ENCODE results near the gene MATCAP1. TPM values are rescaled to one million over a fixed set of nuclear protein-coding genes. Genes with fewer than 3 reads are reported as not detected.

The MATCAP1 gene
- total and polyA plus RNA-seq, 2 donors: 5.2 to 24.6 TPM

DNA sequence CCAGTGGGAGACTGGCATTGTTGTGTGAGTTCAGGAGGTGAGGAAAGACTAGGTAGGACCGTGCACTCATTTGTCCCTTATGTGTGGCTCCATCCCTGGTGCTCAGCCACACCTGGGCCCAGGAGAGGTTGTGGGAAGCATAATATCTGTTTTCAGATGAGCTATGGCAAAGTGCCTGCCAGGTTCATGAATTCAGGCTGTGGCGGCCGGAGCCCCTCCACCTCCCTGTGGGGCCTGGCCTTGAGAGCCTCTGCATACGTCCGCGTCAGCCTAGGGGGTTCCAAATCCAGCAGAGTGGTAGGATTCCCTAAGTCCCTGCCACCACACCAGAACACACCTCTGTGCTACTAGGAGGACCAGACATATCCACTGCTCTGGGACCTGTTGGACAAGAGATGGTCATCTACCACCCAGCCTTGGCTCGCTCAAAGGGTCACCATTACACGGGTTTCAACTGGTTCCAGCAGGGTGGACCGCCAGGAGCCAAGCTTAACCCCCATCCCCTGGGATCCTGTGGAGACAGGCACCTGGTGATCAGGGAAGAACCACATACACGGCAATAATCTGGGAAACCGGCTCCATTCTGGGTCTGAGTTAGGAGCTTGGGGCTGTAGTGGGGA is 35.0 kb downstream of the MATCAP1 start:
- DNase-seq (ENCODE audit: low read depth in 6 of 9, low spot score in 9 of 9): no peak
- H3K36me3 ChIP-seq (ENCODE audit: control insufficient read depth in 2 of 2, insufficient read depth in 2 of 2, low read length in 1 of 2): peaks cover 42 to 52% of the 10 kb centered on the region in 2 donors
- H3K4me1 ChIP-seq (ENCODE audit: control insufficient read depth in 2 of 2, insufficient read depth in 2 of 2, low read length in 2 of 2): peaks cover 7 to 12% of the 10 kb centered on the region in 2 donors

DNA sequence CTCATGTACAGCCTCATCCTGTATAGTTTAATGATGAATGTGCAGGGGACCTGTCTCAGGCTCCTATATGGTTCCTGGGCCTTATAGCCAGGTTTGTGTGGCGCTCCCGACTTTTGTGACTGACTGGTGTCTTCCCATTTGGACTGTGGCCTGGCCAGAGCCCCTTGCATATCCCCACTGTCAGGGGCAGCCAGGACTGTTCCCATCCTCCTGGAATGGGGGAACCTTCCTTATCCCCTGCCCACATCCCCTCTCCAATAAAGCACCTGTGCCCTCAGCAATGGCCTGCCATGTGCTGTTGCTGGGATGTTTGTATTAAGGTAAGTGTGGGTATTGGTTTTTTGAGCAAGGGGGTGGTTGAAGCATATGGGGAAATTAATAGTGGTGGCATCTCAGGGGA is 35.5 kb downstream of the MATCAP1 start:
- Histone ChIP-seq H3K27me3 (ENCODE audit: control insufficient read depth in 2 of 2, insufficient read depth in 1 of 2, low read length in 1 of 2) (peaks cover 32 to 46% of the 10 kb centered on the region in 2 donors), H3K4me1 (ENCODE audit: control insufficient read depth in 2 of 2, insufficient read depth in 2 of 2, low read length in 2 of 2) (peaks cover 7 to 12% of the 10 kb centered on the region in 2 donors), H3K27ac (ENCODE audit: low read depth in 1 of 2, low read length in 1 of 2) (no peak overlapping the region), H3K9me3 (ENCODE audit: control insufficient read depth in 2 of 2, insufficient read depth in 1 of 2, low read length in 1 of 2) (peaks cover 5 to 13% of the 10 kb centered on the region in 2 donors), H3K4me3 (ENCODE audit: low read length in 2 of 2) (no peak overlapping the region), H3K36me3 (ENCODE audit: control insufficient read depth in 2 of 2, insufficient read depth in 2 of 2, low read length in 1 of 2) (peaks cover 46 to 58% of the 10 kb centered on the region in 2 donors)
- no peak for DNase-seq (ENCODE audit: low read depth in 6 of 9, low spot score in 9 of 9)
- 95% methylated on average over 2 of the region's 2 CpGs for WGBS

More for the DNA sequence above, 35.0 kb downstream of the MATCAP1 start:
- Histone ChIP-seq H3K9me3 (ENCODE audit: control insufficient read depth in 2 of 2, insufficient read depth in 1 of 2, low read length in 1 of 2) (peaks cover 5 to 13% of the 10 kb centered on the region in 2 donors), H3K27ac (ENCODE audit: low read depth in 1 of 2, low read length in 1 of 2) (no peak overlapping the region), H3K27me3 (ENCODE audit: control insufficient read depth in 2 of 2, insufficient read depth in 1 of 2, low read length in 1 of 2) (peaks cover 32 to 51% of the 10 kb centered on the region in 2 donors), H3K4me3 (ENCODE audit: low read length in 2 of 2) (no peak overlapping the region)
- 97% methylated on average over 11 of the region's 11 CpGs for WGBS

DNA sequence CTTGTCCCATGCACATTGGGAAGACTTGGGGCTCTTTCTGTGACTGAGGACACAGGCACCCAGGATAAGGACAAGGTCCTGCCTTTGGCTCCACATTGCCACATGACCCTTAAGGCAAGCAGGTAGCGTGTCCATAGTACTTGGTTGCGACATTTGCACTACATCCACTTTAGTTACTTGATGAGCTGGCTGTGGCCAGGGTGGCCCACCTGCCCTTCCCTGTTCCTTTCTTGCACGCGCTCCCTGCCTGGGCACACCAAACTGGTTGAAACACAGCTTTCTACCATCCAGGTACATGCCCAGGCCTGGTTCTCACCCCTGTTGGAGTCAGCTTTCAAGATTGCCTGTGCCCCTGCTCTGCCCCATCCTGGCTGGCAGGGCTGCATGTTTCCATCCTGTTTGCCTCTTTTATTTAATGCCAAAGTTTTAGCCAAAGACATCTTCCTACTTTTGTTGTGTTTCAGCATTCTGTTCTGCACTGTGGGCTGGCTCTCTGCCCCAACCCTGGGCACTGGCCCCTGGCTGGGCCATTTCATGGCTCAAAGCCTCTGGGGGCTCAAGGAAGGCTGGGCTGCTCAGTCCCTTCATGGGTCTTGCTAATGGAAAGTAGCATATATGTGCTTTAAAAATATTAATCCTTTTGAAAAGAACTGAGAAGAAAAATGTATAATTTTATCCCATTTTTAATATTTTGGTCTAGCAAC is 36.2 kb downstream of the MATCAP1 start:
- Histone ChIP-seq H3K36me3 (ENCODE audit: control insufficient read depth in 2 of 2, insufficient read depth in 2 of 2, low read length in 1 of 2) (peaks cover 51 to 60% of the 10 kb centered on the region in 2 donors), H3K4me1 (ENCODE audit: control insufficient read depth in 2 of 2, insufficient read depth in 2 of 2, low read length in 2 of 2) (peaks cover 7 to 12% of the 10 kb centered on the region in 2 donors), H3K9me3 (ENCODE audit: control insufficient read depth in 2 of 2, insufficient read depth in 1 of 2, low read length in 1 of 2) (peaks cover 5 to 13% of the 10 kb centered on the region in 2 donors), H3K27me3 (ENCODE audit: control insufficient read depth in 2 of 2, insufficient read depth in 1 of 2, low read length in 1 of 2) (peaks cover 28 to 40% of the 10 kb centered on the region in 2 donors), H3K4me3 (ENCODE audit: low read length in 2 of 2) (no peak overlapping the region), H3K27ac (ENCODE audit: low read depth in 1 of 2, low read length in 1 of 2) (no peak overlapping the region)
- DNase-seq (ENCODE audit: low read depth in 6 of 9, low spot score in 9 of 9): no peak
- WGBS: 97% methylated on average over 4 of the region's 4 CpGs

DNA sequence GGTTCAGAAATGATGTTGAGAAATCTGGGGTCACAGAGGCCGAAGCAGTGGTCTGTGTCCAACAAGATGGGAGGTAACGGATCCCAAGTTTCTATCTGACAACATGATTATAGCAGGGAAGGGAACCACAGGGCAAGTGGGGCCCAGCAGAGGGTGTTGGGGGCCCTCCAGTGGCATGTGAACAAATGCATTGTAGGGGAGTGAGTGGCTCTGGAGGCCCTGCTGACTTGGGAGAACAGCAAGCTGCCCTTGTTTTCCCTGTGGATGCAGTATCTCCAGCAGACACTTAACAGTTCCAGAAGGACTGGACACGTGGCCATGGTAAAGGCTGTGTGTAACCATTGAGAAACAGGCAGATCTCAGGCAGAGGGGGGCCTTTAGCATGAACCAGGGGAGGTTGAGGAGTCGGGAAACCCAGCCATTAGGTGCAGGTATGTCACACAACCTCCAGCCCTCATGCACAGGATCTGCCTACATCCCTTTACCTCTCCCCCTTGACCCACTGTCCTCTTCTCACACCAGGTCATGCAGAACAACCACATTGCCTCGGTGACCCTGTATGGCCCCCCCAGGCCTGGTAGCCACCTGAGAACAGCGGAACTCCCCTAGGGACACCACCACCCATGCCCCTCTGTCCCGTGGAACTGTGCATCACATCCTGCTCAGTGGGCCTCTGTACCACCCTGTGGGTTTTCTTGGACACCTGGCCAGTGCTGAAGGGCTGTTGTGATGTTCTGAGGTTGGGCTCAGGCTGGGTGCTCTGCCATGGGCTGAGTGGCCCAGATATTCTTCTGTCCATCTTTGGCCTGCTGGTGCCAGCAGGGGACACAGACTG is 37.0 kb downstream of the MATCAP1 start:
- Histone ChIP-seq H3K4me3 (ENCODE audit: low read length in 2 of 2) (no peak overlapping the region), H3K36me3 (ENCODE audit: control insufficient read depth in 2 of 2, insufficient read depth in 2 of 2, low read length in 1 of 2) (peaks cover 60 to 65% of the 10 kb centered on the region in 2 donors), H3K9me3 (ENCODE audit: control insufficient read depth in 2 of 2, insufficient read depth in 1 of 2, low read length in 1 of 2) (peaks cover 5 to 13% of the 10 kb centered on the region in 2 donors), H3K4me1 (ENCODE audit: control insufficient read depth in 2 of 2, insufficient read depth in 2 of 2, low read length in 2 of 2) (peaks cover 7 to 12% of the 10 kb centered on the region in 2 donors), H3K27me3 (ENCODE audit: control insufficient read depth in 2 of 2, insufficient read depth in 1 of 2, low read length in 1 of 2) (peaks cover 25 to 31% of the 10 kb centered on the region in 2 donors), H3K27ac (ENCODE audit: low read depth in 1 of 2, low read length in 1 of 2) (no peak overlapping the region)
- no peak for DNase-seq (ENCODE audit: low read depth in 6 of 9, low spot score in 9 of 9)
- 97% methylated on average over 7 of the region's 7 CpGs for WGBS

DNA sequence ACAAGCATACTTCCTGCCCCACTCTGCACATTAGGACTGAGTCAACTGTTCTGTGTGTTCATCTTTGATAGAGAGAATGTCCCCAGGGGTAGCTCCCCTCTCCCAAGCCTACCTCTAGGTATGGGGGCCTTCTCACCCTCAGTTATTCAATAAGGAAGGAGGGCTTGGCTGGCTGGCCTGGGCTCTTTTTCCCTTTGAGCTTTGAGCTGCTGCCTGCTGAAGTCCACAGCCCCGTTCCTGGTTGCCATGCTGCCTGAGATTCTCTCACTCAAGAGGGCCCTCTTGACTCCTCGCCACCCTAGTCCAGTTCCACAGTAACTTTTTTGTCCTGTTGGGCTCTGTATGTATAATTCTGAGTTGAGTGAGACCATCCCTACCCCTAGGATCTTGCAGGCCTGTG is 38.0 kb downstream of the MATCAP1 start:
- Histone ChIP-seq H3K27ac (ENCODE audit: low read depth in 1 of 2, low read length in 1 of 2) (no peak overlapping the region), H3K27me3 (ENCODE audit: control insufficient read depth in 2 of 2, insufficient read depth in 1 of 2, low read length in 1 of 2) (peaks cover 15 to 21% of the 10 kb centered on the region in 2 donors), H3K4me1 (ENCODE audit: control insufficient read depth in 2 of 2, insufficient read depth in 2 of 2, low read length in 2 of 2) (peaks cover 4 to 9% of the 10 kb centered on the region in 2 donors), H3K9me3 (ENCODE audit: control insufficient read depth in 2 of 2, insufficient read depth in 1 of 2, low read length in 1 of 2) (peaks cover 5 to 11% of the 10 kb centered on the region in 2 donors), H3K36me3 (ENCODE audit: control insufficient read depth in 2 of 2, insufficient read depth in 2 of 2, low read length in 1 of 2) (peaks cover 69 to 73% of the 10 kb centered on the region in 2 donors), H3K4me3 (ENCODE audit: low read length in 2 of 2) (no peak overlapping the region)
- no peak for DNase-seq (ENCODE audit: low read depth in 6 of 9, low spot score in 9 of 9)
- WGBS: 97% methylated on average over 2 of the region's 2 CpGs

DNA sequence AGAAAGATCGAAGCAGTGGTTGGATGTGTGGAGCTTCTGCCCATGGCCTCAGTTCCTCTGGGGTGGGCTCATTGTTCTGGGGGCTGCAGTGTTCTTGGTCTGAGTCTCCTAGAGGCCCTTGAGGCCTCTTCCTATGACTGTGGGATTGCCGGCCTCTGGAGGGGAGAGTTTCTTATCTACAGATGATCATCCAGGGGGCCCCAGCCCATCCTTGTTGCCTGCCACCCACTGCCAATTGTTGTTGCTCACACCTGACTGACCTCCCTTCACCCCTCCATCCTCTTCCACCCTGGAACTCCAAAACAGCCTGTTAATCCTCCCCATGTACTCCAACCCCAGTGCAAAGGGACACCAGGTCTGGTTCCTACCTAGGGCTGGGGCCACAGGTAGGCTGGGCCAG is 38.8 kb downstream of the MATCAP1 start:
- Histone ChIP-seq H3K9me3 (ENCODE audit: control insufficient read depth in 2 of 2, insufficient read depth in 1 of 2, low read length in 1 of 2) (peaks cover 3 to 6% of the 10 kb centered on the region in 2 donors), H3K27me3 (ENCODE audit: control insufficient read depth in 2 of 2, insufficient read depth in 1 of 2, low read length in 1 of 2) (peaks cover 7 to 13% of the 10 kb centered on the region in 2 donors), H3K4me1 (ENCODE audit: control insufficient read depth in 2 of 2, insufficient read depth in 2 of 2, low read length in 2 of 2) (peaks cover 0 to 6% of the 10 kb centered on the region in 2 donors), H3K27ac (ENCODE audit: low read depth in 1 of 2, low read length in 1 of 2) (no peak overlapping the region), H3K4me3 (ENCODE audit: low read length in 2 of 2) (no peak overlapping the region), H3K36me3 (ENCODE audit: control insufficient read depth in 2 of 2, insufficient read depth in 2 of 2, low read length in 1 of 2) (peaks cover 77 to 81% of the 10 kb centered on the region in 2 donors)
- DNase-seq (ENCODE audit: low read depth in 6 of 9, low spot score in 9 of 9): no peak
- 99% methylated on average over 2 of the region's 2 CpGs for WGBS

DNA sequence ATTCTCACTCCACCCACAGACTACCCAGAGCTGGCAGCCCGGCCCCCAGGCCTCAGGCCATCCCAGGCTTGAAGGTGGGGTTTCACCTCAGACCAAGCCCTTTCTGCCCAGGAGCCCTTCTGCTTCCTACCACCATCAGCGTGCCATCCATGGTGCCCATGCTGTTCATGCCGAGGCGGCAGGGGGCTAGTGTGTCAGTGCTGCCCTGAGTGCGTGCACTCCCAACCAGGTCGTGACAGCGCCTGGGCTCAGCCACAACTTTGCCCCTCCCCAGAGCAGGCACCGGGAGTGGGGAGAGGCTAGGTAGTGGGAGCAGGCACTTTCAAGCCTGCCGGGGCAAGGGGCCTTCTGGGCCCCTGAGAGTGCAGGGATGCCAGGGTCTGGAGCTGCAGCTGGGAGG is 41.4 kb downstream of the MATCAP1 start:
- Histone ChIP-seq H3K4me1 (ENCODE audit: control insufficient read depth in 2 of 2, insufficient read depth in 2 of 2, low read length in 2 of 2) (no peaks in the 10 kb centered on the region), H3K36me3 (ENCODE audit: control insufficient read depth in 2 of 2, insufficient read depth in 2 of 2, low read length in 1 of 2) (peaks cover 71 to 84% of the 10 kb centered on the region in 2 donors), H3K27me3 (ENCODE audit: control insufficient read depth in 2 of 2, insufficient read depth in 1 of 2, low read length in 1 of 2) (no peaks in the 10 kb centered on the region), H3K9me3 (ENCODE audit: control insufficient read depth in 2 of 2, insufficient read depth in 1 of 2, low read length in 1 of 2) (no peaks in the 10 kb centered on the region), H3K27ac (ENCODE audit: low read depth in 1 of 2, low read length in 1 of 2) (no peak overlapping the region), H3K4me3 (ENCODE audit: low read length in 2 of 2) (no peak overlapping the region)
- DNase-seq (ENCODE audit: low read depth in 6 of 9, low spot score in 9 of 9): no peak
- 97% methylated on average over 9 of the region's 9 CpGs for WGBS

DNA sequence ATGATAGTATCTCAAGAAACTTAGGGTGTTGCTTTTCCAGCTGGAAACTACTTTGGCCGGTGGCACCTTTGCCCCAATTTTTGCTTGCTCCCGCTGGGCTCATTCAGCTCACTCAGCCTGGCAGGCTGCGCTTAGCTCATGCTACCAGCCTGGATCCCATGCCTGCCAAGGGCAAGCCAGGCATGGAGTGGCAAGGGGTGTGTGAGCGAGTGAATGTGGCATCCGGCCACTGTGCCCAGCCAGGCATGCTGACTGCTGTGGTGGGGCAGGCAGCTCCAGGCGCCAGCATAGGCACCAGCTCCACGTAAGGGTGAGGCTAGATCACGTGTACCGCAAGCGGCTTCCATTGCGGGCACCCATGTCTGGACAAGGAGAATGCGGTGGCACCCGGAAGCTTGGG is 42.4 kb downstream of the MATCAP1 start:
- Histone ChIP-seq H3K27ac (ENCODE audit: low read depth in 1 of 2, low read length in 1 of 2) (no peak overlapping the region), H3K36me3 (ENCODE audit: control insufficient read depth in 2 of 2, insufficient read depth in 2 of 2, low read length in 1 of 2) (peaks cover 61 to 79% of the 10 kb centered on the region in 2 donors), H3K4me3 (ENCODE audit: low read length in 2 of 2) (no peak overlapping the region), H3K4me1 (ENCODE audit: control insufficient read depth in 2 of 2, insufficient read depth in 2 of 2, low read length in 2 of 2) (no peaks in the 10 kb centered on the region), H3K9me3 (ENCODE audit: control insufficient read depth in 2 of 2, insufficient read depth in 1 of 2, low read length in 1 of 2) (no peaks in the 10 kb centered on the region), H3K27me3 (ENCODE audit: control insufficient read depth in 2 of 2, insufficient read depth in 1 of 2, low read length in 1 of 2) (no peaks in the 10 kb centered on the region)
- no peak for DNase-seq (ENCODE audit: low read depth in 6 of 9, low spot score in 9 of 9)
- over 99% methylated on average over 13 of the region's 13 CpGs for WGBS
